KG1 (cell line): ENCODE results near the gene ENGASE.
"Not testable (repeated sequence)": the region's sequence is repeated elsewhere in the genome, so short reads cannot be mapped to it uniquely, and the experiment has no call there.

Experiments used
- DNase-seq: peaks from one replicate; lab custom pipeline; 2025; lab: John Stamatoyannopoulos, UW

The ENGASE gene

GRCh38 chr17:79053251-79053925 is 21.2 kb upstream of the ENGASE start:
- DNase-seq: no peak

DNA sequence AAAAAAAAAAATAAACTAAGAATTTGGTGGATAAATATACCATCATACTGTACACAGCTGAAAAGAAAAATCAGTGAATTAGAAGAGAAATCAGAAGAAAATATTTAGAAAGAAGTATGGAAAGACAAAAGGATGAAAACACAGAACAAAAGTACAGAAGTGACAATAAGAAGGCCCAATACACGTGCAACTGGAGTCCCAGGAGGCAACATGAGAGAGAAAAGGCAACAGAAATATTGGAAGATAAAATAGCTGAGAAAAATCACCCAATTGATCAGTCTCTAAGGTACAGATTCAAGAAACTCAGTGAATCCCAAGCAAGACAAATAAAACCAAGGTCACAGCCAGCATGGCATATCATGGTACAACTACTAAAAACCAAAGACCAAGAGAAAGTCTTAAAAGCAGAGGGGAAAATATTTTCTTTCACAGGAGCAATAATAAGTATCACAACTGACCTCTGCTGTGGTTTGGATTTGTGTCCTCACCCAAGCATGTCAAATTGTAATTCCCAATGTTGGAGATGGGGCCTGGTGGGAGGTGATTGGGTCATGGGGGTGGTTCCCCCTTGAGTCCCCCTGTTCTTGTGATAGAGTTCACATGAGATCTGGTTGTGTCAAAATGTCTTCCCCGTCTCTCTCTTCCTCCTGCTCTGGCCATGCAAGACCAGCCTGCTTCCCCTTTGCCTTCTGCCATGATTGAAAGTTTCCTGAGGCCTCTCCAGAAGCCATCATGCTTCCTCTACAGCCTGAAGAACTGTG is 20.2 kb upstream of the ENGASE start:
- no peak for DNase-seq

DNA sequence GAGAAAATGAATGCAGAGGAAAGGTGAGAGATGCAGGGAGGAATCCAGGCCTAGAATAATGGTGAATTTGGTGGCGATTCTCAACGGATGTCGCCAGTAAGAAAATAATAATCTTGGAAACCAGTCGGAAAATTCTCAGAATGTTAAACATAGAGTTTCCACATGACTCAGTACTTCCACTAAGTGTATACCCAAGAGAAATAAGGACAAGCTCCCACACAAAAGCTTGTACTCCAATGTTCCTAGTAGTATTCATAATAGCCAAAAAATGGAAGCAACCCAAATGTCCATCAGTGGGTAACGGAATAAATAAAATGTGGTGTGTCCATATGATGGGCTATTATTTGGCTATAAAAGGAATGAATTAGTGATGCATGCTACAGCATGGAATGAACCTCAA is 19.4 kb upstream of the ENGASE start:
- DNase-seq: no peak

- no peak for DNase-seq
Observed at GRCh38 chr17:79057737-79058385, 16.8 kb upstream of the ENGASE start.

- no peak for DNase-seq
Observed at GRCh38 chr17:79062691-79063090, 11.9 kb upstream of the ENGASE start.

DNA sequence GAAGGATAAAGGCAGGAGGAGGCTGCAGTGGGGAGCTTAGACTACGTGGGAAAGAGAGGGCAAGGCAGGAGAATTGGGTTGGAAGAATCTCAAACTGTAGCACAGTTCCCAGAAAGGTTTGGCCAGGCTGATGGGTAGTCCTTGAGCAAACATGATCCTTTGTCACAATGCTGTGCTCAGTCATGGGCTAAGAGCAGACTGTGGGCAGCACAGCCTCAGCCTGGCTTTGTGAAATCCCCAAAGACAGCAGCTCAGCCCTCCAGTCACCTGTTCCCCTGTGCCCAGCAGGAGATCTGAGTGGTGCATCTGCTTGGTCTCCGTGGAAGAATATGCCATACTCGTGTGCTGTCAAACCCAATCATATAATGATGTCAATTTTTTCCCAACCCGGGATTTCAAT is 10.6 kb upstream of the ENGASE start:
- DNase-seq: no peak

DNA sequence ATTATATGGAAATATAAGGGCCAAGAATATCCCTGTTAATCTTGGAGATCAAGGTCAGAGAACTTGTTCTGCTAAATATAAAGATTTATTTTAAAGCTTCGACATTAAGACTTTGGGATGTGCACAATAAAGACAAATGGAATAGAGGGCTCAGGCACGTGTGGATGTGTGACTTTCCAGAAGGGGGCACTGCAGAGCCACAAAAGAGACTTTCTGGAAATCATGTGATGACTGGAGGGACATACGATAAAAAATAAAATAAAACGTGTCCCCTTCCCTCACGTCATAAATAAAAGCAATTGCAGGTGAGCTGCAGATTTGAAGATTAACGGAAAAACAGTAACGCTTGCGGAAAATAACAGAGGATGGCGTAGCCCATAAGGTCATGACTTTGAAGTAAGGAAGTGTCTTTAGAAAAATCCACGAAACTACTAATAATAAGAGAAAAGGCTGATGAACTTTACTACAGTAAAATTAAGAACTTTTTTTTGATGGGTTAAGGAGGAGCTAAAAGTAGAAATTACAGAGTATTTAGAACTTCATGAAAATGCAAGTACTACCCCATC is 9.4 kb upstream of the ENGASE start:
- no peak for DNase-seq

- DNase-seq: no peak
Observed at GRCh38 chr17:79066963-79067362, 7.7 kb upstream of the ENGASE start.

DNA sequence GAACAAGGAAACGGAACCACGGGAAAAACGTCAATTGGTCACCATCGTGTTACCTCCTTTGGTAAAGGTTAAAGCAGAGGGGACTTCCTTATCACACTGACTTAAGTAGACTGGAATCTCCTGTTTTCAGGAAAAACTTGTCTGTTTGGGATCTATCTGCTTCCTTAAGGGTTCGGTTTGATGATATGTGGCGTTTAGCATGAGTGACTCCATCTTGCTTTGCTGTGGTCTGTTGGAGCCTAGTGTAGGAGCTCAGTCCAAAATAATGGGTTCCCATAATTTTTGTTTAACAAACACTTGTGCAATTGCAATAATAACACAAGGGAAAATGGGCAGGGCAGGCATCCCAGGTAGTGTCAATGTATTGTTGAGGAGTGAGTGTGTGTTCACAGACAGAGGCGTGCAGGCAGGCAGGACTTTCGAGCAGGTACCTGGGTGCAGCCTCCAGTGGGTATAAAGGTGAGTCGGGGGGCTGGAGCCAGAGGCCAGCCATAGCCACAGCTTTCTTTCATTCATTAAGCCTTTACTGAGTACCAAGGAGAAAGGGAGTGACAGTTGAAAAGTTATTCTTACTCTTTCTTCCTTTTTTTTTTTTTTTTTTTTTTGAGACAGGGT is 4.3 kb upstream of the ENGASE start:
- DNase-seq: no peak

DNA sequence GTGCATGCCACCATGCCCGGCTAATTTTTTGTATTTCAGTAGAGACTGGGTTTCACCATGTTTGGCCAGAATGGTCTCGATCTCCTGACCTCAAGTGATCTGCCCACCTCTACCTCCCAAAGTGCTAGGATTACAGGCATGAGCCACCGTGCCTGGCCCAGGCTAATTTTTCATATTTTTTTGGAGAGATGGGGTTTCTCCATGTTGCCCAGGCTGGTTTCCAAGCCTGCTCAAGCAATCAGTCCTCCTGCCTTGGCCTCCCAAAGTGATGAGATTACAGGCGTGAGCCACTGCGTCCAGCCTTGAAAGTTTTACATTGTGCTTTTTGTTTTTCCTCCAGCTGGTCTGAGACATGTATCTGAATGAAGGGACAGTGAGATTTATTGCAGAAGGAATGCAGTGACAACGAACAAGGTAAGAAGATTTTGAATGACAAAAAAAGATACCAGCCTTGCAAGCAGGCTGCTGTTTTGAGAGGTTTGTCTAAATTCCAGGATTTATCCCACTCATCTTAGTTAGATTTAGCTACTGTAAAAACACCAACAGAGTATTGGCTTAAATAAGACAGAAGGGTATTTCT is 3.4 kb upstream of the ENGASE start:
- DNase-seq: no peak

DNA sequence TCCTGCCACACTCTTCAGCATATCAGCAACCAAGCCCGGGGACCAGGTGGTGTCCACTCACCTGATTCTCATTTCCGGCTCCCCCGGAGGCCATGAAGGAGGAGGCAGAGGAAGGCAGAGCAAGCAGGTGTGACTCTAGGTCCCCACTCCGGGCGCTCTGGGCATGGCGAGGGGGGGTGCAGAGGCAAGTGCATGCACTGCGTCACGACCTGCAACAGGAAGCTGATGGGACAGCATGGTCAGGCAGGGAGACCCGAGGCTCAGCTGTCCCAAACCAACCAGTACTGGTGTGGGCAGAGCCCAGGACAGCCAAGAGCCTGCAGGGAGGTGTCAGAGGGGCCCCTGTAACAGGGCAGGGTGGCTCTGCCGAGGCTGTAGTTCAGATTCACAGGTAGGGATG is 2.1 kb upstream of the ENGASE start:
- DNase-seq: no peak

GRCh38 chr17:79073016-79073705 is 1.5 kb upstream of the ENGASE start:
- DNase-seq: no peak

GRCh38 chr17:79073706-79074088 is 927 bp upstream of the ENGASE start:
- DNase-seq: no peak

DNA sequence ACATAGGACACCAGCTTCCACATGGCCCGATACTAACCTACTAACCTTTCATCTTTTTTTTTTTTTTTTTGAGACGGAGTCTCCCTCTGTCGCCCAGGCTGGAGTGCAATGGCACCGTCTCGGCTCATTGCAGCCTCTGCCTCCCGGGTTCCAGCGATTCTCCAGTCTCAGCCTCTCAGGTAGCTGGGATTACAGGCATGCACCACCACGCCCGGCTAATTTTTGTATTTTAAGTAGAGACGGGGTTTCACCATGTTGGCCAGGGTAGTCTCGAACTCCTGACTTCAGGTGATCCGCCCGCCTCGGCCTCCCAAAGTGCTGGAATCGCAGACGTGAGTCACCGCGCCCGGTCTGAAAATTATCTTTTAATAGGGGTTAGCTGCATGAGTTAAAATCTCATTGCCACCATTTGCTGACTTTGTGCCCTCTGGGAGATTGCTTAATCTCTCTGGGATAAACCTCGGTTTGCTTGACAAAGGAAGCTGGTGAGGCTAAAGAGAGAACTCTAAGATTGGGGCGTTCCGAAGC is 439 bp upstream of the ENGASE start:
- DNase-seq: not testable (repeated sequence)

DNA sequence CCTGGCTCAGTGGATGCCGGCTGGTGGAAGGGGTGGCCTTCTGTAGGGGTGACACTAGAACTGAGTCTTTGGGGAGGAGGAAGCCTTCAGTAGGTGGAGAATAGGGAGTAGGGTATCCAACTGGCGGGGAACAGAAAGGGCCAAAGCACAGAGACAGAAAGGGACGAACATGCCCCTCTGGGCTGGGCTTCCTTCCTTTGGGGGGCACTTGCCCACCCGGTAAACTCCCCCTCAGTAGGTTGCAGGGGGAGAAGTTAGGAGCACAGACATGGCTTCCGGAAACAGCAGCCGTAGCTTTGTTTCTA is 774 bp downstream of the ENGASE start:
- no peak for DNase-seq

DNA sequence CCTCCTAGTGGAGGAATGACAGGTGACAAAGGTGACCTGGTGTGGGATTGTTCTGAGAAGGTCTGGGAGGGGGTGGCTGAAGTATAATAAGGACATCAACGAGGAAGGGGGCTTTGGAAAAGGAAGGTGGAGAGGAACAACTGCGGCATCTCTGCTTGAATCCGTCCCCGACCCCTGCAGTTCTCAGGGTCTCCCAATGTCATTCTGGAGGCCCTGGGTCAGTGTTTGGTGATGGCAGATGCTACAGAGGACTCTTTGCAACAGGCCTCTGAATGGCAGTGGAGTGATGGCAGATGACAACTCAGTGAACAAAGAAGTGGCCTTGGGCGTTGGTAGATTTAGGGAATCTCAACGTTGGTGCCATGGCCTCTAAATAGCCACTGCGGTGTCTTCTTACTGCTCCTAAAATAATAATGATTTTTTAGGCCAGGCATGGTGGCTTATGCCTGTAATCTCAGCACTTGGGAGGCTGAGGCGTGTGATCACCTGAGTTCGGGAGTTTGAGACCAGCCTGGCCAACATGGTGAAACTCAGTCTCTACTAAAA is 1.3 kb downstream of the ENGASE start:
- DNase-seq: no peak

- no peak for DNase-seq
Observed at GRCh38 chr17:79077587-79077986, 3.0 kb downstream of the ENGASE start.

DNA sequence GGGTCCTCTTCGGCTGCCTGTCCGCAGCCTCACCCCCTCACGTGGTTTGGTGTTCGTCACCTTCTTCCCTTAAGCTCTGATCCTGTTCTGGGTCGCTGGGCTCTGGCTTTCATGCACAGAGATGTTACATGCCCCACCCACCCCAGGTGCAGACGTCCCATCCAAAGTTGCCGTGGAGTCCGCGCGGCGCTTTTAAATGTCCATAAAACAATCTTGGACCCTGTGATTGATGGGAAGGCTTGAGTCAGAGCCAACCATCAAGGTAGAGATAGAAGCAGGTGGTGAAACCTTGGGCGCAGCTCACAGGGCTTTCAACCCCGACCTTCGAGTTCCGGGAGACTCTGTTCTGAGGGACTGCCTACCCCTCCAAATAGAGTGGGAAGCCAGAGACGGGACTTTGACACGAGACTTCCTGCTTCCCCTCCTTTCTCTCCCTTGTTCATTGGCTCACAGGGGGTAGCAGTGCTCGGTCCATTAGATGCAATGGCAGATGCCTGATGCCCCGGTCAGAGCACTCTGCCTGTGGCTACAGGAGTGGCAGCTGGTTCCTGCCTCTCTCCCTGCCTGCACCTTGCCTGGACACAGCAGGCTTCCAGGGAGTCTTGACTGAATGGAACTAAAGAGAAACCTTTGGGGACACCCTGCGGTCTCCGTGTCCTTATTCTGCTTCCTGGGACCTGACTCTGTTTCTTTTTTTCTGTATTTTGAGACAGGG is 4.0 kb downstream of the ENGASE start:
- no peak for DNase-seq

DNA sequence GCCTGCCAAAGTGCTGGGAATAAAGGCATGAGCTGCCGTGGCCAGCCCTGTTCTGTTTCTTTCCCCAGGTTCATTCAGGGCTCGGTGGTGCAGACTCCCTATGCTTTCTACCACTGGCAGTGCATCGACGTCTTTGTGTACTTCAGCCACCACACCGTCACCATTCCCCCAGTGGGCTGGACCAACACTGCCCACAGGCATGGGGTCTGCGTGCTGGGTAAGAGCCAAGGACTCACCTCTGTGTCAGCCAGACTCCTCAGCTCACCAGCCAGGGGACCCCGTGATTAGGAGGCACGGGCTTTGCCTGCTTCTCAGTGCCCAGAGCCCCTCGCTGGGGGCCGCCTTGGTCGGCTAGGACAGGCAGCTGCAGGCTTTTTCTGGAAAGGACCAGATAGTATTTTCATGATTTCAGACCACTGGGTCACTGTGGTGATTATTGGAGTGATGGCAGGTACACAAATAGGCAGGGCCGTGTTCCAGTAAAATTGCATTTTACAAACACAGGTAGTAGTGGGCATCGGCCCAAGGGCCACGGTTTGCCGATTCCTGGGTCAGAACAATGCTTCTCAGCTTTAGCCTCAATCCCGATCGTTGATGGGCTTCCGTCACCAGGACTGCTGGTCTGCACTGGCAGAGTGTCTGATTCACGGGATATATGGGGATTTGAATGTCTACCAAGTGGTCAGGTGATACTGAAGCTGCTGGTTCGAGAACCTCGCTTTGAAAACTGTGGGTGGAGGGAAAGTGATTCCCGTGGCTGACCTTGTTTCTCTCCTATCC is 5.0 kb downstream of the ENGASE start:
- no peak for DNase-seq

- no peak for DNase-seq
Observed at GRCh38 chr17:79080349-79080748, 5.7 kb downstream of the ENGASE start.
